Activated gamma-delta T cell (primary cell): ENCODE measurements around the gene OPRL1.
"Not testable (repeated sequence)": the region's sequence is repeated elsewhere in the genome, so short reads cannot be mapped to it uniquely, and the experiment has no call there.

Experiments
- DNase-seq: peaks from one replicate; lab custom pipeline; 2025; lab: John Stamatoyannopoulos, UW

Gene OPRL1

DNA sequence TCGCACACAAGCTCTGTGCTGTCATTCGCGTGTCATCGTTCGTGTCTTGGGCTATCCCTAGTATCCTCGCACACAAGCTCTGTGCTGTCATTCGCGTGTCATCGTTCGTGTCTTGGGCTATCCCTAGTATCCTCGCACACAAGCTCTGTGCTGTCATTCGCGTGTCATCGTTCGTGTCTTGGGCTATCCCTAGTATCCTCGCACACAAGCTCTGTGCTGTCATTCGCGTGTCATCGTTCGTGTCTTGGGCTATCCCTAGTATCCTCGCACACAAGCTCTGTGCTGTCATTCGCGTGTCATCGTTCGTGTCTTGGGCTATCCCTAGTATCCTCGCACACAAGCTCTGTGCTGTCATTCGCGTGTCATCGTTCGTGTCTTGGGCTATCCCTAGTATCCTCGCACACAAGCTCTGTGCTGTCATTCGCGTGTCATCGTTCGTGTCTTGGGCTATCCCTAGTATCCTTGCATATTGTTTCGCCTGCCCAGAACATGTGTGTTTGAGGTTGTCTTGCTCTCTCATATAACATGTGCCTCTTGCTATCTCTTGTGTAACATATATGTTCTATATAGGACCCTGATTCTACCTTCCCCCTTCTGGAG lies 7.4 kb downstream of the OPRL1 start:
- DNase-seq: not testable (repeated sequence)

DNA sequence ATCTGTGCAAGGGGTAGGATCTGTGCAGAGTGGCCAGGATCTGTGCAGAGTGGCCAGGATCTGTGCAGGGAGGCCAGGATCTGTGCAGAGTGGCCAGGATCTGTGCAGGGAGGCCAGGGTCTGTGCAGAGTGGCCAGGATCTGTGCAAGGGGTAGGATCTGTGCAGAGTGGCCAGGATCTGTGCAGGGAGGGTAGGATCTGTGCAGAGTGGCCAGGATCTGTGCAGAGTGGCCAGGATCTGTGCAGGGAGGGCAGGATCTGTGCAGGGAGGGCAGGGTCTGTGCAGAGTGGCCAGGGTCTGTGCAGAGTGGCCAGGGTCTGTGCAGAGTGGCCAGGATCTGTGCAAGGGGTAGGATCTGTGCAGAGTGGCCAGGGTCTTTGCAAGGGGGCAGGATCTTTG lies 8.7 kb downstream of the OPRL1 start:
- not testable (repeated sequence) for DNase-seq

DNA sequence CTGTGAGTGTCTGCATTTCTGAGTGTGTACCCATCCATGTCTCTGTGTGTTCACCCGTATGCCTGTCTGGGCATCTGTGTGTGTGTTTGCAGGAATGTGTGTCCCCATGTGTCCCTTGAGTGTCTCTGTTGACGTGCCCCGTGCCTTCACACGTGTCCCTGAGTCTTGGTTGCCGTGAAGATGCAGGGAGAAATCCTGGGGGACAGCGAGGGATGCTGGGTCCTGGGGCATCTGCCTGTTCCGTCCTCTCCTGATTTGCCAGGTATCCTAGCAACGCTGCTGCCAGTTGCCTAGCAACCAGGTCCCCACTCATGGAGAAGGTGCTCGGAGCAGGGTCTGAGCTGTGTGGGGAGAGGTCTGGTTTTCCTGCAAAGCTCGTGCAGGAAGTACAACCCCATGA lies 10.3 kb downstream of the OPRL1 start:
- no peak for DNase-seq

DNA sequence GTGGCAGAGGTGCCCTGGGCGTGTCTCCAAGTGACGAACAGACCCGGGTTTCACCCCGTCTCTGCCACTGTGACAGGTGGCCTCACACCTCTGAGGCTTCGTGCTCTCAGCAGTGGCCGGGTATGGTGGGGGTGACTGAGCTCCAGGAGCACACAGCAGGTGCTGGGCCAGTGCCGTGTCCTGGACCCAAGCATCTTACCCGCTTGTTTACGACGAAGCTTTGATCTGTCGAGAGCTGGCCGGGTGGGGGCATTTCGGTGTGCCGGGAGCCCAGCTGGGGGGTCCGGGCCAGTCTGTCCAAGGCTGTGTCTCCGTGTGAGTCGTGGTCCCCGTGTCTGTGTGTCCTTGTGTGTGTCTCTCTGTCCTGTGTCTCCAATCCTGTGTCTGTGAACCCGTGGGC lies 11.5 kb downstream of the OPRL1 start:
- no peak for DNase-seq

DNA sequence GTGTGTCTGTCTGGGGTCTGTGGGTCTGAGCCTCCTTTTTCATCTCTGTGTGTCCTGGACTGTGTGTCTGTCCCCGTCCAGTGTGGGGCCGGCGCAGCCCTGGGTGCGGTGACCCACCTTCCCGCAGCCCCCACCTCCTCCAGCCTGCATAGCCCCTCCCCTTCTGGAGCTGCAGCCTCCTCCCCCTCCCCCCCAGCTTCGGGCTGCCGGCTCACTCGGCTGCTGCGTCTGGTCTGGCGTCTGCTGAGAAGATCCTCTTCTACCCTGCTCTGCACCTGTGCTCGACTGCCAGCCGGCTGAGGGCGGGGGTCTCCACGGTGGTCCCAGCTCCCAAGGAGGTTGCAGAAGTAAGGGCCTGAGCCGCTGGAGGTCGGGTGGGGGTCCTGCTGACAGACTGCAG lies 11.9 kb downstream of the OPRL1 start:
- DNase-seq: no peak

DNA sequence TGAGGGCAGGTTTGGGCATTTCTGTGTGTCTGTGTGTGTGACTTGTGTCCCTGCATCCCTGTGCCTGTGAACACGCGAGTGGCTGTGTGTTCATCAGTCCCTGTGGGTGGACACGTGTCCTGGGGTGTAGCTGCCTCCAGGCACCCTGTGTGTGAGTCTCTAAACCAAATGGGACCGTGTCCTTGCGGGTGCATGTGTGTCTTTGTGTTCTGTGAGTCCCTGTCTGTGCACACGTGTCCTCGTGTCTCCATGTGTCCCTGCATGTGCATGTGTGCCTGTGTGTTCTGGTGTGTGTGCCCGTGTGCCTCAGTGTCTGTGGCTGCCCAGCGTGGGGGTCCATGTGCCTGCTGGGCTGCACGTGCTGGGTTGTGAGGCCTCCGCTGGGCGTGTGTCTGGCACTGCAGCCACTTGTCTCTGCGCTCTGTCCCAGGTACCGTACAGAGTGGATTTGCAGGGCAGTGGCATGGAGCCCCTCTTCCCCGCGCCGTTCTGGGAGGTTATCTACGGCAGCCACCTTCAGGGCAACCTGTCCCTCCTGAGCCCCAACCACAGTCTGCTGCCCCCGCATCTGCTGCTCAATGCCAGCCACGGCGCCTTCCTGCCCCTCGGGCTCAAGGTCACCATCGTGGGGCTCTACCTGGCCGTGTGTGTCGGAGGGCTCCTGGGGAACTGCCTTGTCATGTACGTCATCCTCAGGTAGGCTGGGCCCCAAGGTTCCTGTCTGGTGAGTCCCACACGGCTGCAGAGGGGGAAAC lies 12.6 kb downstream of the OPRL1 start:
- DNase-seq: no peak

DNA sequence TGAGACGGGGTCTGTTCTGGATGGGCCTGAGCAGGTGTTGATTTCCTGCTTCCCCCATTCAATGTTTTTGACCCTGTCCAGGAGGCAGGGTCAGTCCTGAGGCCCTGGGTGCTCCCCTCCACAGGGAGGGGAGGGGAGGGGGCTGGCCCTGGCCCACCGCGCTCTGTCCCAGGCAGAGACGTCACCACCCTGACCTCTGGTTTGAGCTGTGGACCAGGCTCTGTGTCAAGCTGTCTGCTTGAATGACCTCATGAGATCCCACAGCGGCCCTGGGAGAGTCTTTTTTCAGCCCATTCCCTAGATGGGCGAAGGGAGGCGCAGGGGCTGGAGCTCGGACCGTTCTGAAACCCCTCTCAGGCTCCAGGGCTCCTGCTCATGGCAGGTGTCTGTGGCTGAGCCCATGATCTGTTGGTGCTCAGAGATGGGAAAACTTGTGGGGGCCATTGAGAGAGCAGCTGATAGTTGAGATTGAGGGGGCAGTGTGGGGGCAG lies 13.2 kb downstream of the OPRL1 start:
- no peak for DNase-seq

DNA sequence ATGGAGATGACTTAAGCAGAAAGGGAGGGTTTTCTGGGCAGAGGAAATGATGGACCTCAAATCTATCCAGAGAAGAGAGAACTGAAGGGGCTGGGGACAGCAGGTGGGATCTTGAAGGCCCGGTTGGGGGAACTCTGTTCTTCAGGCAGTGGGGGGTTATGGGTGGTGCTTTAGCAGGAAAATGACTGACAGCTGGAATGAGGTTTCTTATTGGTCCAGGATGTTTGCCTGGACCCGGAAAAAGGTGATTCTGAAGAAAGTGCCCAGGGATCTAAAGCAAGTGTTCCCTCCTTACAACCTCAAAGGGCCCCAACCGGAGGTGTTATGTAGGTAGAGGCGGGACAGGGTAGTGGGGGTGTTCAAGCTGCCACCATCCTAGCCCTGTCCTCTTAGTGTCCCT lies 15.6 kb downstream of the OPRL1 start:
- no peak for DNase-seq

DNA sequence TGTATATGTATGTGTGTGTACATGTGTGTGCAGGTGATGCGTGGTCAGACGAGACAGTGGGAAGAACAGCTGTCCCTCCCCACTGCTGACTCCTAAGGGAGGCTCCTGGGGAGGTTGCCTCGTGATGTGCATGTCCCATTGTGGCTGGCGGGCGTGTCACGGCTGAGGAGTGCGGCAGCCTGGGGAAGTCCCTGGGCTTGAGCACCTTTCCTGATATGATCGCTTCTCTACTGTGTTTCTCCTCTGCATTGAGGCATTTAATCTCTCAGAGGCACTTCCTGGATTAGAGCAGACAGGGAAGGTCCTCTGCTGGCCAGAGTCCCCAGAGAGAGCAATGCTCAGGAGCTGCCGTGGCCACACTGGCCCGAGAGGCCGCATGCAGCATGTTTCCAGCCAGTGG lies 16.0 kb downstream of the OPRL1 start:
- no peak for DNase-seq

DNA sequence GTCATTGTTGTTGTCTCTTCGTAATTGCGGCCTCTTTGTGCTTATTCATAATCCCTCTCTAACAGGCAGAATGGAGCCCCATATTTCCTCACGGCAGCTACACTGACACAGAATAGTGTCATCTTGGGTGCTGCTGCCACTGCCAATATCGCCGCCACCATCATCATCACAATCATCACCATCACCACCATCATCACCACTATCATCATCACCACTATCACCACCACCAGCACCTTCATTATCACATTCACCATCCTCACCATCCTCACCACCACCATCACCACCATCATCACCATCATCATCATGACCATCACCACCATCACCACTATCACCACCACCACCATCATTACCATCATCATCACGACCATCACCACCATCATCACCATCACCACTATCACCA lies 16.7 kb downstream of the OPRL1 start:
- DNase-seq: no peak

DNA sequence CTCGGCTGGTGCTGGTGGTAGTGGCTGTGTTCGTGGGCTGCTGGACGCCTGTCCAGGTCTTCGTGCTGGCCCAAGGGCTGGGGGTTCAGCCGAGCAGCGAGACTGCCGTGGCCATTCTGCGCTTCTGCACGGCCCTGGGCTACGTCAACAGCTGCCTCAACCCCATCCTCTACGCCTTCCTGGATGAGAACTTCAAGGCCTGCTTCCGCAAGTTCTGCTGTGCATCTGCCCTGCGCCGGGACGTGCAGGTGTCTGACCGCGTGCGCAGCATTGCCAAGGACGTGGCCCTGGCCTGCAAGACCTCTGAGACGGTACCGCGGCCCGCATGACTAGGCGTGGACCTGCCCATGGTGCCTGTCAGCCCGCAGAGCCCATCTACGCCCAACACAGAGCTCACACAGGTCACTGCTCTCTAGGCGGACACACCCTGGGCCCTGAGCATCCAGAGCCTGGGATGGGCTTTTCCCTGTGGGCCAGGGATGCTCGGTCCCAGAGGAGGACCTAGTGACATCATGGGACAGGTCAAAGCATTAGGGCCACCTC lies 18.7 kb downstream of the OPRL1 start:
- no peak for DNase-seq

DNA sequence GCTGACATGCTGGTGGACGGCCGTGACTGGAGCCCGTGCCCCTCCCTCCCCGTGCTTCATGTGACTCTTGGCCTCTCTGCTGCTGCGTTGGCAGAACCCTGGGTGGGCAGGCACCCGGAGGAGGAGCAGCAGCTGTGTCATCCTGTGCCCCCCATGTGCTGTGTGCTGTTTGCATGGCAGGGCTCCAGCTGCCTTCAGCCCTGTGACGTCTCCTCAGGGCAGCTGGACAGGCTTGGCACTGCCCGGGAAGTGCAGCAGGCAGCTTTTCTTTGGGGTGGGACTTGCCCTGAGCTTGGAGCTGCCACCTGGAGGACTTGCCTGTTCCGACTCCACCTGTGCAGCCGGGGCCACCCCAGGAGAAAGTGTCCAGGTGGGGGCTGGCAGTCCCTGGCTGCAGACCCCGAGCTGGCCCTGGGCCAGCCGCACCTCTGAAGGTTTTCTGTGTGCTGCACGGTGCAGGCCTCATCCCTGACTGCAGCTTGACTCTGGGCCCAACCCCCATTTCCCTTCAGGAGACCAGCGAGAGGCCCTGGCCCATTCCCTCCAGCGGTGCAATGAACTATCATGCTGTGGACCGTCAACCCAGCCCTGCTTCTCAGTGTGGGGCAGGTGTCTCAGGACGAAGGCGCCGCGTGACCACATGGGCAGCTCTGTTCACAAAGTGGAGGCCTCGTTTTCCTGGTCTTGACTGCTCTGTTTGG lies 19.4 kb downstream of the OPRL1 start:
- no peak for DNase-seq

DNA sequence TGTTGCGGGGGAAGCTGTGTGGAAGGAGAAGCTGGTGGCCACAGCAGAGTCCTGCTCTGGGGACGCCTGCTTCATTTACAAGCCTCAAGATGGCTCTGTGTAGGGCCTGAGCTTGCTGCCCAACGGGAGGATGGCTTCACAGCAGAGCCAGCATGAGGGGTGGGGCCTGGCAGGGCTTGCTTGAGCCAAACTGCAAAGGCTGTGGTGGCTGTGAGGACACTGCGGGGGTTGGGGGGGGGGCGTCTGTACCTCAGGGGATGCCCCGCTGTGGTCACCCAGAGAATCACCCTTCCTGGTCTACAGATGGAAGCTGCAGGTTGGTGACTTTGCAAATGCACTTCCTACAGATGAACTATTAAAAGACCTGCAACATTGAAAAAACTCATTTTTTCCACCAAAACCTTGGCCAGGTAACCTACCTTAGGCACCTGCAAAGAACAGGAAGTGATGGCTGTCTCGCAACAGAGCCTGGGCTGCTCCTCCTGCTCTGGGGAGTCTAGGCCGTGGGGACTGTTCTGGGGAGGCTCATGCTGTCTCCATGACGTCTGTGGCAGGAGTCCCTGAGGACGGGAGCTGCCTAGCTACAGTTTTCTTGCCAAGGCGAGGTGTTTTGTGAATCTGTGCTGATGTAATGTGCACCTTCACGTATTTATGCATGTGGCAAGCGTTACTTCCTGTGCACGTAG lies 20.1 kb downstream of the OPRL1 start:
- no peak for DNase-seq

DNA sequence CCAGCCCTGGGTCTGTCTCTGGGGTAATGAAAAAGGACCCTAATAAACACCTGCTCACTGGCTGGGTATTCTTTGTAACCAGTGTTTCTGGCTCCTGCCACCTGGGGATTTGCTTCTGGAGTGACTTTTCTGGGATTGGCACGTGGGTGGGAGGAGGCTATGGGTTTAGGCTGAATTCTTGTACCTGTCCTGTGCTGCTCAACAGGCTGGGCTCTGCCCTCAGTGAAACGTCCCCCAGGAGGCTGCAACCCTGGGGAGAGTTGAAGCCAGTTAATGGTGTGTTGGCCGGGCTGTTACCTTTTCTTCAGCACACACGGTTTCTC lies 20.6 kb downstream of the OPRL1 start:
- DNase-seq: no peak

DNA sequence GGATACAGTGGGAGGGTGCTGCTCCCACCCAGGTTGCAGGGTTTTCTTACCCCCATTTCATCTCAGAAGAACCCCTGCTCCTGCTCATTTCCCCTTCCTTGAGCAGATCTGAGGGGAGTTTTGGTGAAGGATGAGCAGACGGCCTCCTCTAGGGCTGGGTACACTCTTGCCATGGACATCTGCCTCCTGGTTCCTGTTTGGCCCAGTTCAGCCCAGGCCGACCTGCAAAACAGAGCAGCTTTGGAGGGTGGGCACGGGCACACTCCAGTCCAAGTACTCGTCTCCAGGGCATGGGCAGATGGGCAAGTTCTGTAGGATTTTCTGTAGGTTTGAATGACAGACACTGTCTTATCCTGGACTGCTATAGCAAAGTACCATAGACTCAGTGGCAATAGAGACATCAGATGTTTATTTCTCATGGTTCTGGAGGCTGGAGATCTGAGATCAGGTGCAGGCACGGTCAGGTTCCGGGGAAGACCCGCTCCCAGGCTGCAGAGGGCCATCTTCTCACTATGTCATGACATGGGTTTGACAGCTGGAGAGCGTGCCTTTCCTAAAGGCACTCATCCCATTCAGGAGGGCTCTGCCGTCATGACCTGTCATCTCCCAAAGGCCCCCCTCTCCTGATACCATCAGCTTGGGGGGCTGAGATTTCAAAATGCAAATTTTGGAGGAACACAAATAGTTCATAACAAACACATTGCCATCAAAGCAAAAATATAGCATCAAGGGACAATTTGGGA lies 21.2 kb downstream of the OPRL1 start:
- DNase-seq: no peak

DNA sequence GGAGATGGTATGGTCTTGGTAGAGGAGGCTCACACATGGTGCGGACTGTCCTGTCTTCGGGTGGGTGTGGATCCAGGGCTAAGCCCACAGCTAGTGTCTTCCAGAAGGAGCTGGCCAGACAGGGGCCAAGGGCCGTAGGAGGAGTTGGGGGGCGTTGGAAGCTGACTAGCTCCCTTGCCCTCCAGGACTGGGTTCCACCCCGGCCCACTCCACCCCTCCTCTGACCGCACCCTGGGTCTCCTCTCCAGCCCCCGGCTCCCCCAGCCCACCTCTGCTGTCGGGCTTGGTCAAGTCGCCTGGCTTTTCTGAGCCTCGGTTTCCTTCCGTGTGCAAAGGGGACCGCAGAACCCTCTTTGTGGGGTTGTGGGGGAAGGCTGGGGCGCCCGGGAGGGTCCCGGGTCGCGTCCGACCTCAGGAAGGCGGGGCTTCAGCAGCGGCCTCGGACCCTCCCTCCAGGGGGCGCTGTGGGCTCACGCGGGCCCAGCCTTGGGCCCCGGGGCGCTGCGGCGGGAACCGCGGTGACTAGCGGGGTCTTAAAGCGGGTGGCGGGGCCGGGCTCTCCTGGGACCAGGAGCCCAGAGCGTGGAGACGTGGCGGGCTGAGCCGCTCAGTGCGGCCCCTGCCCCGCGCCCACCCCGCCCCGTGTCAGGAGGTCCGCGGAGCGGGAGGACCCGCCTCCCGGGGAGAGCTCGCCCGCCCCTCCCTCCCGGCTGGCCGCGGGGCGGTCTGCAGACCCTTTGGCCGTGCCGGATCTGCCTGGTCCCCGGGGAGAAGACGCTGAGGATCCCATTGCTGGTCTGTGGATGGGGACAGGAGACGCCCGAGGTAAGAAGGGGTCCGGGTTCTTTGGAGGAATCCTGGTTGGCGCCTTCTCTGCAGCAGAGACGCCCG lies 22.1 kb downstream of the OPRL1 start:
- DNase-seq: peak; percentile 33

DNA sequence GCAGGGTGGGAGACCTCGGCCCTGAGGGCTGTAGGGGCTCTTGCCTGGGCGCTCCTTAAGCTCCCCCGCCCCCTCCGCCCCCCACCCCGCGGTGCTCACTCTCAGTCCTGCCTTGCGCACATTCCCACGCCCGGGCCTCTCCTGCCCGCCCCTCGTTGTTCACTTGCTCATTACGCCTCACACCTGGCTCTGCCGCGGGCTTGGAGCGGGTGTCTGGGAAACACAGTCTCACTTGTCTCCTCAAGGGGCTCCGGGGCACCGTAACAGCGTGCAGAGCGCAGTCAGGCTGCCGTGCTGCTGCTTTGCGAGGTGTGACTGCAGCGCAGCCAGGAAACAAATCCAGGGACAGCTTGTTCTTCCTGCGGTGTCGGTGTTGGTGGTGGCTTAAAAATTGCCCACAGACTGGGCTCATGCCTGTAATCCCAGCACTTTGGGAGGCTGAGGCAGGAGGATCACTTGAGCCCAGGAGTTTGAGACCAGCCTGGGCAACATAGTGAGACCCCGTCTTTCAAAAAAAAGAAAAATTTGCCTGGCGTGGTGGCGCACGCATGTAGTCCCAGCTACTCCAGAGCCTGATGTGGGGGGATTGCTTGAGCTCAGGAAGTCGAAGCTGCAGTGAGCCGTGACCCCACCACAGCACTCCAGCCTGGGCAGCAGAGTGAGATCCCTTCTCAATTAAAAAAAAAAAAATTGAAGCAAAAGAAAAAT lies 22.9 kb downstream of the OPRL1 start:
- DNase-seq: no peak

DNA sequence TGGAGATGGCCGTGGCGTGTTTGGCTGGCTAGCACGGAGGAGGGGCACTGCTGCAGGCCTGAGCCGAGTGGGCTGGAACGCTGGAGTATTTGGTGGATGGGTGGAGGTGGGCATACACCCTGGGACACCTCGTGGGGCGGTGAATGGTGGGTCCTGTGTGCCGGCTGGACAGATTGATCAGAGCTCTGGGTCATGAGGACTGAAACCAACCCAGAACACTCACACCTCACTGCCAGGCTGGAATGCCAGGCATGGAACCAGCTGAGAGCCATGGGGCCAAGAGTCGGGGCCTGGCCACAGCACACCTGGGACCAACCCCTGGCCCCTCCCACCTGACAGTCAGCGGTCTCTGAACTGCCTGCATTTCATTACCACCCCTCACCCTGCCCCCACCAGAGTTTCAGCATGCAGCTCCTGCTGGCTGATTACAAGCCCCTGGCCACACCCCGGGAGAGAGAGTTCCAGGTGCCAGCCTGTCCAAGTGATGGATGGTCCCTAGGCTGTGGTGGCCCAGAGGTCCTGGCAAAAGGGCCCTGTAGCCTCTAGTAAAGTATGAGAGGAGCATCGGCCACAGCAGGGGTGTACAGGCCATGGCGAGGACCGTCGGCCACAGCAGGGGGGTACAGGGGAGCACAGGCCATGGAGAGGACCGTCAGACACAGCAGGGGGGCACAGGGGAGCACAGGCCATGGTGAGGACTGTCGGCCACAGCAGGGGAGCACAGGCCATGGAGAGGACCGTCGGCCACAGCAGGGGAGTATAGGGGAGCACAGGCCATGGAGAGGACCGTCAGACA lies 24.2 kb downstream of the OPRL1 start:
- DNase-seq: no peak
